Epithelial cell of proximal tubule (primary cell): ENCODE data around the gene FOXN4. TPM values are rescaled to one million over a fixed set of nuclear protein-coding genes. Genes with fewer than 3 reads are reported as not detected.
A peak's percentile ranks its signal among the peaks of the same experiment; 100 is the strongest.

Source experiments
- DNase-seq: peaks from one replicate; pipeline ENCODE4 v3.0.0-alpha.2; 2011; ENCODE audit warnings: low read depth
- H3K4me3 ChIP-seq: 2 replicates; pipeline ENCODE4 v1.5.1; 2011; ENCODE audit warnings: low read depth, mild to moderate bottlenecking, low read length
- total RNA-seq: library from RNA; depleted of rRNA; stranded (reverse); fragments of >200 nt; gene quantifications from 2 replicates; pipeline ENCODE4 v1.2.3, GENCODE V29; 2015
- TF ChIP-seq, protein P1 (sequence below): conservative IDR thresholded peaks from 2 replicates; pipeline ENCODE4 v1.5.1; 2012; ENCODE audit warnings: low read depth, mild to moderate bottlenecking, low read length

The FOXN4 gene
- total RNA-seq, 1 donor from 2014 or later = not detected

DNA sequence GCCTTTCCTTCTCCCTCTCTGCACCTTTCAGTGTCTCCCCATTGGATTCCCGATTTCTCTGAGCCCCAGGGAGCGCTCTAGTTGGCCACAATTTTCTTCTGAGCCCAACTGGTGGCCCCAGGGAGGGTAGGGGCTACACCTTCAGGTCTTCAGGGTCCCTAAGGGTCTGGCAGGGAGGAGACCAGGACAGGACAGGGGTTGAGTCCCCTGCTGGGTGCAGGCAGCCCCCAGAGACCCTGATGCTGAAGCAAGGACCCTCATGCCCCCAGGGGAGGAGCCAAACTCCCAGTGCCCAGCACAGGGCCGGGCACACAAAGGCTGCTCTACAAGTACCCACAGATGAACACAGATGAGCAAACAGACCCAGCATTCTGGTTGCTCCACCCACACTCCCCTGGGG is 12.7 kb downstream of the FOXN4 start:
- no peak for DNase-seq
- TF ChIP-seq, protein P1, sequence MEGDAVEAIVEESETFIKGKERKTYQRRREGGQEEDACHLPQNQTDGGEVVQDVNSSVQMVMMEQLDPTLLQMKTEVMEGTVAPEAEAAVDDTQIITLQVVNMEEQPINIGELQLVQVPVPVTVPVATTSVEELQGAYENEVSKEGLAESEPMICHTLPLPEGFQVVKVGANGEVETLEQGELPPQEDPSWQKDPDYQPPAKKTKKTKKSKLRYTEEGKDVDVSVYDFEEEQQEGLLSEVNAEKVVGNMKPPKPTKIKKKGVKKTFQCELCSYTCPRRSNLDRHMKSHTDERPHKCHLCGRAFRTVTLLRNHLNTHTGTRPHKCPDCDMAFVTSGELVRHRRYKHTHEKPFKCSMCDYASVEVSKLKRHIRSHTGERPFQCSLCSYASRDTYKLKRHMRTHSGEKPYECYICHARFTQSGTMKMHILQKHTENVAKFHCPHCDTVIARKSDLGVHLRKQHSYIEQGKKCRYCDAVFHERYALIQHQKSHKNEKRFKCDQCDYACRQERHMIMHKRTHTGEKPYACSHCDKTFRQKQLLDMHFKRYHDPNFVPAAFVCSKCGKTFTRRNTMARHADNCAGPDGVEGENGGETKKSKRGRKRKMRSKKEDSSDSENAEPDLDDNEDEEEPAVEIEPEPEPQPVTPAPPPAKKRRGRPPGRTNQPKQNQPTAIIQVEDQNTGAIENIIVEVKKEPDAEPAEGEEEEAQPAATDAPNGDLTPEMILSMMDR = no peak
- H3K4me3 ChIP-seq = no peak overlapping the region

DNA sequence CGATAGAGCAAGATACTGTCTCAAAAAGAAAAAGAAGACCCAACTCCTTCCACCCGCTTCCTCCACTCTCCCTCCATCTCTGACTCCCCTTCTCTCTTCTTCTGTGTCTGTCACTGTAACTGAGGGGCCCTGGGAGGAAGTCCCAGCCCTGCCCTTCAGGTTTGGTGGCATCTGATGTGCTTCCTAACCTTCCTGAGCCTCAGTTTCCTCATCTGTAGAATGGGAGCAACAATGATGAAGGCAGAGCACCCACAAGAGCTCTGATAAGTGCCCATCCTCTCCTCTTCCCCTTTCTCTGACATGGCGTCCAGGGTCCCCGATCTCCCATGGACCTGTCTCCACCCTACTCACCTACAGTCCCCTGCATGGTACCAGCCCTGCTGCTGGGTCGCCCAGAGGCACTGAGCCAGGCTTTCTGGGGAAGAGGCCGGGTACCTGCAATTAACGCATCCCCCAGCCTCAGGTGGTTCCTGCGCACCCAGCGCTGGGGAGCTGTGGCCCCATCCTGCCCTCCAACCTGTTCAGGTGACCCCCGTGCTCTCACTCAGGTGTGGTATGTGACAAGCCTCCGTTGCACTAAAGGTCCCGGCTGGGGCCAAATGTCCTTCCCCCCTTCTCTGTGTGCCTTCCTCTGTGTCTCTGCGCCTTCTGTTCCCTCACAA is 13.2 kb downstream of the FOXN4 start:
- no peak for DNase-seq
- TF ChIP-seq, protein P1 = no peak
- no peak overlapping the region for H3K4me3 ChIP-seq

DNA sequence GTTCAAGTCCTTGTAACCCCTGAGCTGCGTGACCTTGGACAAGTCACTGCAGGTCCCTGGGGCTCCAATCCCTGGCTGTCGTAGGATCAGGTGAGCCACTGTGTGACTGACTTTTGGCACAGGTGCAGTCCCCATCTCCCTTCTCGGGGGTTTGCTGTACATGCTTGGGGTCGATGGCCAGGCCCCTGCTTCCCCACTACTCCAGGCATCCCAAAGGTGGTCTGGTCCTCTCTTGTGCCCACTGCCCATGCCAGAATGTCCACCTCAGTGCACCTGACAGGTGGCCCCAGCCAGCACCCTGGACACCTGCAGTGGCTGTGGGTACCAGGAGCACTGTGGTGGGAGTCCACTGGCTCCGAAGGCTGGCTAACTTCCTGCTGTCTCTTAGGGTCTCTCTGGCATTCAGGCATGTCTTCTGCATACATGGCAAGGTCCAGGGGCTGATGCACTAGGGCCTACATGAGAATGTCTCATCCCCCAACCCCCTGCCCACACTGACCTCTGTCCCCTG is 14.7 kb downstream of the FOXN4 start:
- DNase-seq = no peak
- TF ChIP-seq, protein P1 = no peak
- H3K4me3 ChIP-seq = no peak overlapping the region

DNA sequence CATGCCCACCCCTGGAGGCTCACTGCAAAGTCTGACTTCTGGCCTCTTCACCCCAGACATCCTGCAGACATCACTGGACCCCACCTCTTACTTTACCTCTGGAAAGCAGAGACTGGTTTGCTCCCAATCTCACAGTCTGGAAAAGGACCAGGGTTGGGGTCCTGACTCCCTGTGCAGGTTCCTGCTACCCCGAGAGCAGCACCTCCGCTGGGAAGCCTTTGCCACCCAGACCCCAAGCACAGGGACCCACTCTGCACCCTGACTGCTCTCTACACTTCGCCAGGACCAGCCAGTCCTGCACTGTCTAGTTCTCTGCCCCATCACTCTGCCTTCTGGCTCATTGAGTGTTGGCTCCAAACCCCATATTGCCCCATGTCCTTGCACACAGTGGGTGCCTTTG is 16.0 kb downstream of the FOXN4 start:
- TF ChIP-seq, protein P1 = no peak
- DNase-seq = no peak
- H3K4me3 ChIP-seq = no peak overlapping the region

DNA sequence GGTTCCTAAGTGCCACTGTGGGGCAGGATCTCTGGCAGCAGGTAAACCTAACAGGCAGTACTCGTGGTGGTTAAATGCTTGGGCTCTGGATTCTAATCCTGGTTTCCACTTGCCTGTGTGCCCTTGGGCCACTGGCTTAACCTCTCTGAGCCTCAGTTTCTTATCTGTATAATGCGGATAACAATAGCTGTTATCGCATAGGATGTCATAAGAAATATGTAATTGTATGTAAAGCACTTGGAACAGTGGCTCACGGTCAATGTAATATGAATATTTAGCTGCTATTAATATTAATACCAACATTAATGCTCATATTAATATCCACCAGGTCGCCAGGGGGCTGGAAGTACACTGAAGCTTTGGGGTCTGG is 16.8 kb downstream of the FOXN4 start:
- TF ChIP-seq, protein P1 = no peak
- DNase-seq = no peak
- no peak overlapping the region for H3K4me3 ChIP-seq

DNA sequence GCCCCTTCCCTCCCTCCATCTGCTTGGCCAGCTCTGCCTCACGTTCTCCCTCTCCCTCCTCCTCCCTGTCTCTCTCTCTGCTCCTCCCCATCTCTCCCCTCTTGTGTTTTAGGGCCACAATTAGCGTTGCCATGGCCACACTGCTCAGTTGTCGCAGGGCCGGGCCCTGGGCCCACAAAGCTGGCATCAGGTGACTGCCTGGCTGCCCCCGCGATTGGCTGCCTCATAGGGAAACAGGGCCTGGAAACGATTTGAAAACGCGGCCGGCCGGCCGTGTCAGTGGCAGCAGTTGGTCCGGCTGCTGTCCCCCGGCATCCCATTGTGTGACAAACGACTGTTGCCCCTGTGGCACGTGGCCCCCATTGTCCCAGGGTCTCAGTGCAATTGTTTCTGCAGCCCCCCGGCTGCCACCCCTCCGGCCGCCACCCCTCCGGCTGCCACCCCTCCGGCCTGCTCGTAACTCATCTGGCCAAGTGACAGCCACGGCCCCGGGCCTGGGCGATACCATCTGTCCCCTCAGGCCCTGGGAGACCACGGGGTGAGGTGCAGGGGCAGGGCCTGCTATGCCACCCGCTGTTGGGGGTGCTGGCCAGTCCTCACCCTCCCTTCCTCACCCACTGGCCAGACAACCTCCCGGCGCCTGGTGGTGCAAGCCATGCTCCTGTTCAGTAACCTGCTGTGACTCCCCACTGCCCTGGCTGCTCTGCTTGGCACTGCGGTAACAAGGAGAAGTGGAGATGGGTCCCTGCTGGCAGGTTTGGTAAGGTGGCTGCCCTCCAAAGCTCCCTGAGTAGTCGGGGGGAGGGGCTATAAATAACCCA is 17.4 kb downstream of the FOXN4 start:
- DNase-seq = no peak
- peak overlapping the region; percentile 16 for H3K4me3 ChIP-seq
- TF ChIP-seq, protein P1 = no peak
